H9 (cell line): Measurements from ENCODE around the gene BCHE. TPM values are rescaled to one million over a fixed set of nuclear protein-coding genes. Genes with fewer than 3 reads are reported as not detected.

Source experiments
- DNase-seq: peaks from one replicate; pipeline ENCODE4 v3.0.0-alpha.2; 2017
- H2AFZ ChIP-seq: one replicate; pipeline ENCODE4 v1.6.1; 2013; ENCODE audit warnings: mild to moderate bottlenecking, low read length, control low read depth, moderate library complexity
- H2AK5ac ChIP-seq: 2 replicates; pipeline ENCODE4 v1.6.1; 2013; ENCODE audit warnings: low read length, control low read depth, mixed read lengths; ENCODE audit not compliant: insufficient read length
- H2BK120ac ChIP-seq: one replicate; pipeline ENCODE4 v1.6.1; 2013; ENCODE audit warnings: low read depth, mild to moderate bottlenecking, low read length, control low read depth, inconsistent platforms; ENCODE audit not compliant: poor library complexity, severe bottlenecking
- H2BK12ac ChIP-seq: 2 replicates; pipeline ENCODE4 v1.6.1; 2013; ENCODE audit warnings: low read length, control low read depth, mixed read lengths, low read depth; ENCODE audit not compliant: insufficient read length
- H2BK15ac ChIP-seq: 2 replicates; pipeline ENCODE4 v1.6.1; 2013; ENCODE audit warnings: low read depth, low read length, control low read depth
- H2BK20ac ChIP-seq: one replicate; pipeline ENCODE4 v1.6.1; 2013; ENCODE audit warnings: low read depth, mild to moderate bottlenecking, low read length, control low read depth, inconsistent platforms; ENCODE audit not compliant: poor library complexity, severe bottlenecking
- H2BK5ac ChIP-seq: 2 replicates; pipeline ENCODE4 v1.6.1; 2013; ENCODE audit warnings: low read length, control low read depth, mixed read lengths; ENCODE audit not compliant: insufficient read length
- H3K14ac ChIP-seq: 2 replicates; pipeline ENCODE4 v1.6.1; 2013; ENCODE audit warnings: low read length, control low read depth; ENCODE audit not compliant: insufficient read depth
- H3K18ac ChIP-seq: 2 replicates; pipeline ENCODE4 v1.6.1; 2013; ENCODE audit warnings: low read depth, mild to moderate bottlenecking, mixed read lengths, low read length, control low read depth; ENCODE audit not compliant: insufficient read length
- H3K23ac ChIP-seq: 2 replicates; pipeline ENCODE4 v1.6.1; 2013; ENCODE audit warnings: low read length, control low read depth, mixed read lengths, low read depth; ENCODE audit not compliant: insufficient read length
- H3K23me2 ChIP-seq: 2 replicates; pipeline ENCODE4 v1.6.1; 2013; ENCODE audit warnings: low read depth, mild to moderate bottlenecking, mixed read lengths, low read length, control low read depth; ENCODE audit not compliant: insufficient read length, poor library complexity, severe bottlenecking
- H3K27ac ChIP-seq: 2 replicates; pipeline ENCODE4 v1.5.1; 2013; ENCODE audit warnings: low read length, control low read depth, mixed read lengths, low read depth; ENCODE audit not compliant: insufficient read length
- H3K27me3 ChIP-seq: 2 replicates; pipeline ENCODE4 v1.6.1; 2013; ENCODE audit warnings: low read length, control low read depth, inconsistent platforms; ENCODE audit not compliant: insufficient read depth
- H3K4ac ChIP-seq: 2 replicates; pipeline ENCODE4 v1.6.1; 2013; ENCODE audit warnings: low read depth, mild to moderate bottlenecking, control low read depth, inconsistent platforms, low read length, moderate library complexity
- H3K4me1 ChIP-seq: 2 replicates; pipeline ENCODE4 v1.6.1; 2013; ENCODE audit warnings: low read length, control low read depth, inconsistent platforms; ENCODE audit not compliant: insufficient read depth
- H3K4me2 ChIP-seq: 2 replicates; pipeline ENCODE4 v1.6.1; 2013; ENCODE audit warnings: low read length, control low read depth, mixed read lengths; ENCODE audit not compliant: insufficient read length, insufficient read depth
- H3K56ac ChIP-seq: 2 replicates; pipeline ENCODE4 v1.6.1; 2013; ENCODE audit warnings: low read depth, mild to moderate bottlenecking, mixed read lengths, low read length, control low read depth; ENCODE audit not compliant: insufficient read length
- H3K79me1 ChIP-seq: 2 replicates; pipeline ENCODE4 v1.6.1; 2013; ENCODE audit warnings: low read depth, mild to moderate bottlenecking, moderate library complexity, low read length, control low read depth, inconsistent platforms; ENCODE audit not compliant: insufficient read depth, poor library complexity, severe bottlenecking
- H3K79me2 ChIP-seq: 2 replicates; pipeline ENCODE4 v1.6.1; 2013; ENCODE audit warnings: low read length, control low read depth, inconsistent platforms; ENCODE audit not compliant: insufficient read depth
- H3K9ac ChIP-seq: 2 replicates; pipeline ENCODE4 v1.6.1; 2013; ENCODE audit warnings: low read length, control low read depth, mixed read lengths; ENCODE audit not compliant: insufficient read length; ENCODE audit errors: extremely low read depth
- H3K9me3 ChIP-seq: one replicate; pipeline ENCODE4 v1.6.1; 2013; ENCODE audit warnings: low read depth, low read length, inconsistent platforms; ENCODE audit not compliant: control insufficient read depth
- H3T11ph ChIP-seq: one replicate; pipeline ENCODE4 v1.6.1; 2013; ENCODE audit warnings: mild to moderate bottlenecking, low read length, control low read depth, inconsistent platforms
- H4K20me1 ChIP-seq: one replicate; pipeline ENCODE4 v1.6.1; 2013; ENCODE audit not compliant: control insufficient read depth, insufficient read length, insufficient read depth
- H4K5ac ChIP-seq: 2 replicates; pipeline ENCODE4 v1.6.1; 2013; ENCODE audit warnings: low read depth, mild to moderate bottlenecking, mixed read lengths, low read length, control low read depth; ENCODE audit not compliant: insufficient read length
- H4K8ac ChIP-seq: replicated peaks from 2 replicates; pipeline ENCODE4 v1.6.1; 2013; ENCODE audit warnings: low read length, control low read depth, mixed read lengths, low read depth; ENCODE audit not compliant: insufficient read length
- H4K91ac ChIP-seq: 2 replicates; pipeline ENCODE4 v1.6.1; 2013; ENCODE audit warnings: low read depth, mild to moderate bottlenecking, moderate library complexity, mixed read lengths, low read length, control low read depth; ENCODE audit not compliant: insufficient read length
- H3K27ac Mint-ChIP-seq, 3 experiments: 2 replicates in 2 of 3; 3 replicates in 1 of 3; pipeline ENCODE4 v1.8.0; 2020 to 2021; ENCODE audit warnings: mixed read lengths in 3 of 3, mild to moderate bottlenecking in 1 of 3, moderate library complexity in 1 of 3
- H3K27me3 Mint-ChIP-seq: 2 replicates; pipeline ENCODE4 v1.8.0; 2021; ENCODE audit warnings: low read depth, mild to moderate bottlenecking, moderate library complexity, mixed read lengths
- H3K36me3 Mint-ChIP-seq, 3 experiments: 2 replicates in 2 of 3; 3 replicates in 1 of 3; pipeline ENCODE4 v1.8.0; 2020 to 2021; ENCODE audit warnings: low read depth in 3 of 3, mixed read lengths in 3 of 3; ENCODE audit not compliant: insufficient read depth in 1 of 3
- H3K4me1 Mint-ChIP-seq, 2 experiments: 2 replicates each; pipeline ENCODE4 v1.8.0; 2020; ENCODE audit warnings: mixed read lengths in 2 of 2
- H3K4me3 Mint-ChIP-seq, 2 experiments: 2 replicates in 1 of 2; 3 replicates in 1 of 2; pipeline ENCODE4 v1.8.0; 2020 to 2021; ENCODE audit warnings: mild to moderate bottlenecking in 2 of 2, mixed read lengths in 2 of 2, moderate library complexity in 1 of 2
- H3K9me3 Mint-ChIP-seq, 2 experiments: 2 replicates in 1 of 2; 3 replicates in 1 of 2; pipeline ENCODE4 v1.8.0; 2020; ENCODE audit warnings: mild to moderate bottlenecking in 2 of 2, mixed read lengths in 2 of 2, moderate library complexity in 1 of 2
- total RNA-seq: library from RNA; stranded (reverse); gene quantifications from 2 replicates; pipeline ENCODE4 v1.2.1, GENCODE V29; 2021
- TF ChIP-seq, protein P1 (sequence below): fragments of 200-600 bp; sonication (generic); conservative IDR thresholded peaks from 3 replicates; pipeline ENCODE4 v1.8.0; 2021; ENCODE audit warnings: antibody characterized with exemption, mild to moderate bottlenecking

BCHE gene
- total RNA-seq, 1 experiment from 2014 or later: 1.4 TPM

DNA sequence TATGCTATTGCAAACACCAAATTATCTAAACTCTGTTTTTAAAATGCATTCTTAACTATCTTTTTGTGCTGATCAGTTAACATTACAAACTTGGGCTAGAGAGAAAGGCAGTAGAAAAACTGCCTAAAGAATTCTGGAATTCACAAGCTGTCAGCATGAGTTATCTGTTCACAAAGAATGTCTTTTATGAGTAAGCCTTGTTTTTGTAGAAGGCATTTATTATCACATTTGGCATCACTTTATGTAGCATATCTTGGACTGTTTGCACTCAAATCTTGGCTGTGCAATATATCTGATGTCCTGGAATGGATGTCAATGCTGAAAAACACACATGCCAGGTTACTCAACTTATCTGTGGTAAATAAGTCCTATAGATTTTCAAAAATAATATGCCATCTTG is 15.5 kb upstream of the BCHE start:
- TF ChIP-seq, protein P1, sequence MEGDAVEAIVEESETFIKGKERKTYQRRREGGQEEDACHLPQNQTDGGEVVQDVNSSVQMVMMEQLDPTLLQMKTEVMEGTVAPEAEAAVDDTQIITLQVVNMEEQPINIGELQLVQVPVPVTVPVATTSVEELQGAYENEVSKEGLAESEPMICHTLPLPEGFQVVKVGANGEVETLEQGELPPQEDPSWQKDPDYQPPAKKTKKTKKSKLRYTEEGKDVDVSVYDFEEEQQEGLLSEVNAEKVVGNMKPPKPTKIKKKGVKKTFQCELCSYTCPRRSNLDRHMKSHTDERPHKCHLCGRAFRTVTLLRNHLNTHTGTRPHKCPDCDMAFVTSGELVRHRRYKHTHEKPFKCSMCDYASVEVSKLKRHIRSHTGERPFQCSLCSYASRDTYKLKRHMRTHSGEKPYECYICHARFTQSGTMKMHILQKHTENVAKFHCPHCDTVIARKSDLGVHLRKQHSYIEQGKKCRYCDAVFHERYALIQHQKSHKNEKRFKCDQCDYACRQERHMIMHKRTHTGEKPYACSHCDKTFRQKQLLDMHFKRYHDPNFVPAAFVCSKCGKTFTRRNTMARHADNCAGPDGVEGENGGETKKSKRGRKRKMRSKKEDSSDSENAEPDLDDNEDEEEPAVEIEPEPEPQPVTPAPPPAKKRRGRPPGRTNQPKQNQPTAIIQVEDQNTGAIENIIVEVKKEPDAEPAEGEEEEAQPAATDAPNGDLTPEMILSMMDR: no peak
- no peak for DNase-seq
- H3K4me3 Mint-ChIP-seq: no peak overlapping the region

More for the DNA sequence above, 15.5 kb upstream of the BCHE start:
- H2BK5ac ChIP-seq: no peak overlapping the region
- no peak overlapping the region for H2BK12ac ChIP-seq
- H2BK120ac ChIP-seq: no peak overlapping the region
- H2AK5ac ChIP-seq: no peak overlapping the region
- Mint-ChIP-seq H3K4me1 (no peaks in the 10 kb centered on the region; a peak in 1 of 4 replicates), H3K27ac (no peak overlapping the region), H3K27me3 (no peaks in the 10 kb centered on the region), H3K36me3 (no peaks in the 10 kb centered on the region; a peak in 1 of 7 replicates), H3K9me3 (0 out of 5 replicates have a peak, but pooled peaks cover 0 to 1% of the 10 kb centered on the region in 2 experiments)
- H3K23me2 ChIP-seq: no peaks in the 10 kb centered on the region
- H3K27ac ChIP-seq: no peak overlapping the region
- no peak overlapping the region for H3K4me2 ChIP-seq
- H3K18ac ChIP-seq: no peak overlapping the region
- H3K79me1 ChIP-seq: no peaks in the 10 kb centered on the region
- H2BK20ac ChIP-seq: no peak overlapping the region
- no peak overlapping the region for H2AFZ ChIP-seq
- H4K20me1 ChIP-seq: no peaks in the 10 kb centered on the region
- H2BK15ac ChIP-seq: no peak overlapping the region
- no peaks in the 10 kb centered on the region for H3K27me3 ChIP-seq
- H3T11ph ChIP-seq: no peak overlapping the region
- H3K14ac ChIP-seq: no peak overlapping the region
- H4K91ac ChIP-seq: no peak overlapping the region
- H4K8ac ChIP-seq: no peak overlapping the region
- no peaks in the 10 kb centered on the region for H3K79me2 ChIP-seq
- H3K23ac ChIP-seq: no peak overlapping the region
- H4K5ac ChIP-seq: no peak overlapping the region
- H3K4ac ChIP-seq: no peak overlapping the region
- no peak overlapping the region for H3K56ac ChIP-seq
- H3K9ac ChIP-seq: no peak overlapping the region
- H3K4me1 ChIP-seq: no peaks in the 10 kb centered on the region
- no peaks in the 10 kb centered on the region for H3K9me3 ChIP-seq
